NCI-H128 (cell line): ENCODE results near the gene ACBD3.

Experiments
- DNase-seq: peaks from one replicate; lab custom pipeline; 2025; ENCODE audit not compliant: unreplicated experiment; lab: John Stamatoyannopoulos, UW

Gene ACBD3

GRCh38 chr1:226111883-226112261 is 74.7 kb downstream of the ACBD3 start:
- DNase-seq: no peak

GRCh38 chr1:226111098-226111882 is 75.3 kb downstream of the ACBD3 start:
- DNase-seq: no peak

DNA sequence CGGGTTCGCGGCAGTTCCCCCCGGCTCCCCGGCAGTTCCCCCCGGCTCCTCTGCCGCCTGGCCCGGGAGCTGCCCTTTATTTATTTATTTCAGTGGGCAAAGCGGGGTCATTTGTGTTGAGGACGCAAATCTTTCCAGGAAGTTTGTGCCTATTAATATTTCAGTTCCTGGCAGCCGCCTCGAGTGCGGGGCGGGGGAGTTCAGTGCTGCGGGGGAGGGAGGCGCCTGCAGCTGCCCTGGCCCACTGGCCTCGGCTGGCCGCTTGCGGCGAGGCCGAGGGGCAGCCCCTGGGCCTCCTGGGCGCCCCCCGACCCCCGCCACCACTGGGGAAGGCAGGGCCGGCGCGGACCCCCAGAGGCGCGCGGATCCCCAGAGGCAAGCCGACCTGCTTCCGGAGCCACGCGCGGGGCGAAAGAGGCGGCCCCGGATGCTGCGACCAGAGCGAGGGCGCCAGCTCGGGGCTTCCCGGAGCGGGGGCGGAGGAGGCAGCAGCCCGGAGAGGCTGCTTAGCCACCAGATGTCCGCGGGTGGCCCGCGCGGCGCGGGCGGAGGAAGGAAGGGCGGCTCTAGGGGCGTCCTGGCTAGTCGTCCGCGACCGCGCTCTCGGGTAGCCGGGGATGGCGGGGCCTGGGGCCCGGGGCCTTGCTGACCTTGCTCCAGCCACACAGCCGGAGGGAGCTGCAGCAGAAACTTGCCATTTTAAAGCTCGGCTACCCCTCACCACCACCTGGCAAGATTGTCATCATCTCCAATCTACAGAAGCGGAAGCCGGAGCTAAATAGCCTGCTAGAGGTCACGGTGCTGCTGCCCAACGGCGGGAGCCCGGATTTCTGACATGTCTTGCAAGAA is 76.1 kb downstream of the ACBD3 start:
- DNase-seq: no peak

- DNase-seq: peak; percentile 85
Observed at GRCh38 chr1:226109829-226110248, 76.7 kb downstream of the ACBD3 start.

- DNase-seq: no peak
Observed at GRCh38 chr1:226108935-226109828, 77.4 kb downstream of the ACBD3 start.

GRCh38 chr1:226107471-226108460 is 78.8 kb downstream of the ACBD3 start:
- no peak for DNase-seq

DNA sequence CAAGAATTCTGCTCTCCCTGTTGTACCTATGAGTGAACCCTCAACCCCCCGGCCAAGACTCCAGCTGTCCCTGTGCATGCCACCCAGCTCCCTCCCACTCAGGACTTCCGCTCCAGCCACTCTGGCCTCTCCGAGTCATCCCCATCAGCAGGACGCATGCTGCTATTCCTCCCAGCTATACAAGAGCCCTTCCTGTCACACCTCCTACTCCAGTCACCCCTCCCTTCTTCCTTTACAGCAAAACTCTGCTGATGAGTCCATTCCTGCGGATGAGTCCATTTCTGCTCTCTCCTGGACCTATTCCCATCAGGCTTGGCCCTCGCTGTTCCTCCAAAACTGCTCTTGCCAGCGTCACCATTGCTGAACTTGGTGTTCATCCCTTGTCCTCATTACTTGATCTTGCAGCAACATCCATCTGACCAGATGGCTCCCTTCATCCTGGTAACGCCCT is 81.8 kb downstream of the ACBD3 start:
- no peak for DNase-seq

DNA sequence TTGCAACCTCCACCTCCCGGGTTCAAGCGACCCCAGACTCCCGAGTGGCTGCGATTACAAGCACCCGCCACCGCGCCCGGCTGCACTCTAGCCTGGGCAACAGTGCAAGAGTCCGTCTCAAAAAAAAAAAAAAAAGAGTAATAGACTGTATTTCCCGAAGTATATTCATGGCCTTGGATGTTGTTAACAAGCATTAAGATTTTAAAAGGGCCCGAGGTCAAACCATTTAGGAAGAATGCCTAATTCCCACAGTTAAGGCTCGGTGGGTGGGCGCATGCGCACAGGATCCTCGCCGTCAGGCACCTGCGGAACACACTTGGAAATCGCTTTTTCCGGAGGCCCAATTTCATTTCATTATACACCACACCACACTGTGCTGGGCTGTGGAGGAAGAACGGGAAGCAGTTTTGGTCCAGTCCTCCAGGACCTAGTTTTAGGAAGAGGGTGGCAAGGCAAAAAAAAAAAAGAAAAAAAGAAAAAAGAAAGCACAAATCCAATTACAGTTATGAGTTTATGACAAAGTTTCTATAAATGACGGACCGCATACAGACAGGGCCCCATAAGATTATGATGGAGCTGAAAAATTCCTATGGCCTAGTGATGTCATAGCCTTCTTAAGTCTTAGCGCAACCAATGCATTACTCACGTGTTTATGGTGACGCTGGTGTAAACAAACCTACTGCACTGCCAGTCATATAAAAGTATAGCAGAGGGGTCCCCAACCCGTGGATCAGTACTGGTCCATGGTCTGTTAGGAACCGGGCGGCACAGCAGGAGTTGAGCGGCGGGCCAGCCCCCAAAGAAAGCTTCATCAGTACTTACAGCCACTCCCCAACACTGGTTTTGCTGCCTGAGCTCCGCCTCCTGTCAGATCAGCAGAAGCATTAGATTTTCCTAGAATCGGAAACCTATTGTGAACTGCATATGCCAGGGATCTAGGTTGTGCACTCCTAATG is 85.8 kb downstream of the ACBD3 start:
- peak; percentile 43 for DNase-seq

DNA sequence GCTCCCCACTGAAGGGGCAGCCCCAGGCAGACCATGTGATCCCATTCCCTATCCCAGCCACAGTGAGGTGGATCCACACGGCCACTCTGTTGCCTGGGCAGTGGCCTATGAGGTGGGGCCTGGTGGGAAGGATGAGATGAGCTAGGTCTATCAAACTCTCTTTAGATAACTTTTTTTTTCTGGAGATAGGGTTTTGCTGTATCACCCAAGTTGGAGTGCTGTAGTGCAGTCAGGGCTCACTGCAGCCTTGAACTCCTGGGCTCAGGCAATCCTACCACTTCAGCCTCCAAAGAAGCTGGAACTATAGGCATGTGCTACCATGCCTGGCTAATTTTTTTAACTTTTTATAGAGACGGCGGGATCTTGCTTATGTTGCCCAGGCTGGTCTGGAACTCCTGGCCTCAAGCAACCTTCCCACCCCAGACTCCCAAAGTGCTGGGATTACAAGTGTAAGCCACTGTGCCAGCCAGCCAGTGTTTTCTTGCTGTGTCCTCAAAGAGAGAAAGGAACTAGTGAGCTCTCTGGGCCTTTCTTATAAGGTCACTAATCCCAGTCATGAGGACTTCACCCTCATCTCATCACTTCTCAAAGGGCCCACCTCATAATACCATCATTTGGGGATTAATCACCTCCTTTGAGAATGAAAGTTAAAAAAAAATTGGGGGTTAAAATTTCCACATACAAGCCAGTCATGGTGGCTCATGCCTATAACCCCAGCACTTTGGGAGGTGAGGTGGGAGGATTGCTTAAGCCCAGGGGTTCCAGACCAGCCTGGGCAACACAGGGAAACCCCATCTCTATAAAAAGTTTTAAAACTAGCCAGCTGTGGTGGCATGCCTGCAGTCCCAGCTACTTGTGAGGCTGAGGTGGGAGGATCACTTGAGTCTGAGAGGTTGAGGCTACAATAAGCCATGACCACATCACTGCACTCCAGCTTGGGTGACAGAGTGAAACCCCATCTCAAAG is 87.4 kb downstream of the ACBD3 start:
- no peak for DNase-seq

DNA sequence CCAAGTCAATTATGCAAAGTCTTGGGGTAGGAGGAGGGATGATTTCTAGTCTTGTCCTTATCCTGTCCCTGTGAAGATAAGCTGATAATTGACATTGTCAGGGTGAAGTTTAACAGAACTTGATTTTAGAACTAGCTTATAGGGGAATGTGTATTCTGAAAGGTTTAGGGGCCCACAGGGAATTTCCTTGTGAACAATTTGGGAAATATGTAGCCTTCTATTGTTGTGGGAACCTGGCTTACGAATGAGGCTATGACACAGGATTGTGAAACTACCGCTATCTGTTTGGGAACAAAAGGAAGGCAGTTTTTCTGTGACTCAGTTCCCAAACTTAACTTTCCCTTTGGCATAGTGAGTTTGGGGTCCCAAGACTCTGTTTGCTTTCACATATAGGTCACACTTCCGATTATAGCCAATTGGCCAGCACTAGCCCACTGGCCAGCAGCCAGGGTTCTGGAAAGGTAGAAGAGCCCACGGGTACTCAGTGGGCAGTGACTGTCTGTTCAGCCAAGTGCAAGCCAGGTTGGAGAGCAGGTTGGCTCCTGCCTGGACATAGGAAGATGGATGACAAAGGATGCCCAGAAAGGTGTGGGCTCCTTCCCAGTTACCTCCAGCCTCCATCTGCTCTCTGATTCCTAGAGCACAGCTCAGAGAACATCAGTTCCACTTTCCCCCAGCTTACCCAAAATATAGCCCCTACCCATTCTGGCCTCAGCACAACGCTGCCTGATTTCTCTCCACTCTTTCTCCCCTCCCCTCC is 88.5 kb downstream of the ACBD3 start:
- DNase-seq: no peak

GRCh38 chr1:226095286-226095685 is 91.3 kb downstream of the ACBD3 start:
- DNase-seq: no peak
